HCT116 (cell line): ENCODE data around the gene MAP3K7CL. TPM values are rescaled to one million over a fixed set of nuclear protein-coding genes. Genes with fewer than 3 reads are reported as not detected.

Experiments
- ATAC-seq: fragments of 200-7000 bp; cut with Tn5 transposase; 2 replicates; pipeline ENCODE4 v1.9.1; 2020; ENCODE audit warnings: mild to moderate bottlenecking, moderate library complexity
- BruUV-seq: library from RNA; stranded (reverse); fragments of 400-500 nt; replicated peaks from 2 replicates; lab custom pipeline; 2021; lab: Mats Ljungman, UMichigan
- CTCF ChIA-PET: fragments of 300-600 bp; sonication (Branson Sonifier 250); formaldehyde crosslinking; loops from one replicate; lab custom pipeline; 2021; ENCODE audit warnings: antibody characterized with exemption; lab: Charles Lee
- POLR2A ChIA-PET: fragments of 300-600, 350-600 bp; sonication (Branson Sonifier 250); formaldehyde crosslinking; loops from one replicate; lab custom pipeline; 2021; ENCODE audit warnings: antibody characterized with exemption; lab: Charles Lee
- RAD21 ChIA-PET, 2 experiments: fragments of 300-600 bp; sonication (Branson Sonifier 250); formaldehyde crosslinking; loops; one replicate each; lab custom pipeline; 2023; ENCODE audit warnings: low total read pairs in 2 of 2; ENCODE audit not compliant: uncharacterized antibody in 2 of 2, unreplicated experiment in 2 of 2, low non-redundant PET in 1 of 2; lab: Charles Lee
- DNase-seq: peaks from one replicate; pipeline ENCODE4 v3.0.0-alpha.2; 2010; ENCODE audit warnings: low read depth, low spot score
- H2AFZ ChIP-seq: fragments of 200-600 bp; shearing (Covaris generic), sonication (generic); 2 replicates; pipeline ENCODE4 v1.6.1; 2017; ENCODE audit warnings: low read depth, mixed run types, mixed read lengths, antibody characterized with exemption, low read length; ENCODE audit not compliant: poor library complexity, severe bottlenecking
- H3K27ac ChIP-seq: 2 replicates; pipeline ENCODE4 v1.5.1; 2012; ENCODE audit warnings: low read depth, low read length
- H3K27me3 ChIP-seq: fragments of 200-600 bp; sonication (generic); 2 replicates; pipeline ENCODE4 v1.6.1; 2016; ENCODE audit warnings: mixed run types, low read length, mixed read lengths; ENCODE audit not compliant: insufficient read depth
- H3K36me3 ChIP-seq, 2 experiments: fragments of 200-500 bp in 1 of 2; fragments of 200-600 bp in 1 of 2; sonication (Bioruptor generic) in 1 of 2; sonication (generic) in 1 of 2; 2 replicates each; pipeline versions ENCODE4 v1.5.1 to v1.6.1; 2014 to 2016; ENCODE audit warnings: low read length in 2 of 2, inconsistent platforms in 1 of 2, mixed read lengths in 1 of 2, mixed run types in 1 of 2; ENCODE audit not compliant: insufficient read depth in 2 of 2, control insufficient read depth in 1 of 2
- H3K4me1 ChIP-seq, 2 experiments: fragments of 200-600 bp in 1 of 2; sonication (generic) in 1 of 2; 2 replicates each; pipeline versions ENCODE4 v1.5.1 to v1.6.1; 2012 to 2017; ENCODE audit warnings: low read length in 2 of 2, inconsistent platforms in 1 of 2, mild to moderate bottlenecking in 1 of 2, mixed read lengths in 1 of 2, mixed run types in 1 of 2, moderate library complexity in 1 of 2; ENCODE audit not compliant: insufficient read depth in 2 of 2, control insufficient read depth in 1 of 2
- H3K4me2 ChIP-seq: fragments of 200-600 bp; sonication (generic); 2 replicates; pipeline ENCODE4 v1.6.1; 2017; ENCODE audit warnings: mixed run types, low read length, mixed read lengths
- H3K4me3 ChIP-seq, 2 experiments: fragments of 200-600 bp in 1 of 2; sonication (generic) in 1 of 2; replicated peaks in 1 of 2; 2 replicates each; pipeline ENCODE4 v1.5.1; 2011 to 2016; ENCODE audit warnings: low read length in 2 of 2, control low read depth in 1 of 2, low read depth in 1 of 2, mild to moderate bottlenecking in 1 of 2, mixed read lengths in 1 of 2, mixed run types in 1 of 2
- H3K79me2 ChIP-seq: fragments of 200-600 bp; sonication (generic); 2 replicates; pipeline ENCODE4 v1.6.1; 2017; ENCODE audit warnings: mild to moderate bottlenecking, mixed run types, low read length, moderate library complexity, mixed read lengths; ENCODE audit not compliant: insufficient read depth
- H3K9ac ChIP-seq: fragments of 200-600 bp; sonication (generic); 2 replicates; pipeline ENCODE4 v1.6.1; 2016; ENCODE audit warnings: low read length, mixed read lengths
- H3K9me2 ChIP-seq: fragments of 200-600 bp; sonication (generic), shearing (Covaris generic); 2 replicates; pipeline ENCODE4 v1.6.1; 2017; ENCODE audit warnings: mixed run types, mild to moderate bottlenecking, moderate library complexity; ENCODE audit not compliant: insufficient read depth
- H3K9me3 ChIP-seq, 2 experiments: fragments of 200-500 bp in 1 of 2; fragments of 200-600 bp in 1 of 2; sonication (Bioruptor generic) in 1 of 2; sonication (generic) in 1 of 2; 2 replicates each; pipeline ENCODE4 v1.6.1; 2014 to 2017; ENCODE audit warnings: low read length in 2 of 2, mixed read lengths in 2 of 2, inconsistent platforms in 1 of 2, low read depth in 1 of 2, mild to moderate bottlenecking in 1 of 2, mixed run types in 1 of 2, moderate library complexity in 1 of 2; ENCODE audit not compliant: control insufficient read depth in 1 of 2, insufficient read depth in 1 of 2
- H4K20me1 ChIP-seq: fragments of 200-600 bp; sonication (generic), shearing (Covaris generic); 2 replicates; pipeline ENCODE4 v1.6.1; 2017; ENCODE audit warnings: mixed run types, mild to moderate bottlenecking, moderate library complexity; ENCODE audit not compliant: insufficient read depth
- CBX3 ChIP-seq: IDR thresholded peaks from 2 replicates; pipeline ENCODE4 v1.6.1; 2012; ENCODE audit warnings: low read depth
- ELF1 ChIP-seq: IDR thresholded peaks from 2 replicates; pipeline ENCODE4 v1.6.1; 2012; ENCODE audit warnings: low read depth, borderline replicate concordance
- POLR2A ChIP-seq: IDR thresholded peaks from 2 replicates; pipeline ENCODE4 v1.7.0; 2011; ENCODE audit warnings: borderline replicate concordance; ENCODE audit not compliant: insufficient read depth, insufficient read length; ENCODE audit errors: extremely low read depth
- SIN3A ChIP-seq: IDR thresholded peaks from 2 replicates; pipeline ENCODE4 v1.6.1; 2012; ENCODE audit warnings: low read depth
- YY1 ChIP-seq: IDR thresholded peaks from 2 replicates; pipeline ENCODE4 v1.6.1; 2011; ENCODE audit warnings: low read length, low read depth, moderate library complexity, mild to moderate bottlenecking; ENCODE audit not compliant: insufficient replicate concordance; ENCODE audit errors: extremely low read depth
- ZNF274 ChIP-seq: fragments of 200-500 bp; sonication (Bioruptor generic); IDR thresholded peaks from 2 replicates; pipeline ENCODE4 v1.6.1; 2014; ENCODE audit warnings: mild to moderate bottlenecking, low read depth, low read length, inconsistent platforms
- intact Hi-C: fragments of 100-400 bp; cut with micrococcal nuclease; formaldehyde crosslinking; loops from 2 replicates; pipeline ENCODE4 v1.10.0; 2022
- total RNA-seq: library from RNA; stranded (reverse); gene quantifications from one replicate; pipeline ENCODE4 v1.2.1, GENCODE V29; 2021; ENCODE audit not compliant: unreplicated experiment
- TF ChIP-seq, protein P1 (sequence below): IDR thresholded peaks from 2 replicates; pipeline ENCODE4 v1.6.1; 2011; ENCODE audit warnings: mild to moderate bottlenecking, low read length, moderate library complexity; ENCODE audit not compliant: insufficient replicate concordance; ENCODE audit errors: extremely low read depth
- TF ChIP-seq, protein P2 (sequence below), 3 experiments: fragments of 200-600 bp in 1 of 3; sonication (generic) in 1 of 3; IDR thresholded peaks in 2 of 3; conservative IDR thresholded peaks in 1 of 3; 2 replicates each; pipeline ENCODE4 v1.5.1; 2012 to 2017; ENCODE audit warnings: low read depth in 2 of 3, low read length in 2 of 3, antibody characterized with exemption in 1 of 3, borderline replicate concordance in 1 of 3, control low read depth in 1 of 3, mild to moderate bottlenecking in 1 of 3, mixed read lengths in 1 of 3, mixed run types in 1 of 3, moderate library complexity in 1 of 3; ENCODE audit not compliant: insufficient read depth in 1 of 3
- TF ChIP-seq, protein P3 (sequence below): IDR thresholded peaks from 2 replicates; pipeline ENCODE4 v1.6.1; 2012; ENCODE audit warnings: low read depth

Gene MAP3K7CL
- total RNA-seq, 1 experiment from 2014 or later = 0.57 TPM

DNA sequence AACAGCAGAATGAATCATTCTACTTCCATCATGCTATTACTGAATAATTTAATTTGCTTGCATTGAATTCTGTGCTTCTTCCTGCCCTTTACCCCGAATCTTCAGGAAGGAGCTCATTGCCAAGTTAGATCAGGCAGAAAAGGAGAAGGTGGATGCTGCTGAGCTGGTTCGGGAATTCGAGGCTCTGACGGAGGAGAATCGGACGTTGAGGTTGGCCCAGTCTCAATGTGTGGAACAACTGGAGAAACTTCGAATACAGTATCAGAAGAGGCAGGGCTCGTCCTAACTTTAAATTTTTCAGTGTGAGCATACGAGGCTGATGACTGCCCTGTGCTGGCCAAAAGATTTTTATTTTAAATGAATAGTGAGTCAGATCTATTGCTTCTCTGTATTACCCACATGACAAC lies 44.2 kb downstream of the MAP3K7CL start:
- H3K36me3 ChIP-seq = no peaks in the 10 kb centered on the region
- ChIA-PET CTCF (interaction anchor here (1.6 kb wide), 1 partner anchor 11 kb away, joined by 5 read pairs; no protein-coding TSS in a partner anchor), POLR2A (no interaction called here), RAD21 (no interaction called here)
- H4K20me1 ChIP-seq = no peaks in the 10 kb centered on the region
- H3K27ac ChIP-seq = no peak overlapping the region
- intact Hi-C loops = no loop called here
- no peaks in the 10 kb centered on the region for H3K27me3 ChIP-seq
- no TSS peak for BruUV-seq
- no peak overlapping the region for H2AFZ ChIP-seq
- H3K4me3 ChIP-seq = no peak overlapping the region
- TF ChIP-seq, protein P1, sequence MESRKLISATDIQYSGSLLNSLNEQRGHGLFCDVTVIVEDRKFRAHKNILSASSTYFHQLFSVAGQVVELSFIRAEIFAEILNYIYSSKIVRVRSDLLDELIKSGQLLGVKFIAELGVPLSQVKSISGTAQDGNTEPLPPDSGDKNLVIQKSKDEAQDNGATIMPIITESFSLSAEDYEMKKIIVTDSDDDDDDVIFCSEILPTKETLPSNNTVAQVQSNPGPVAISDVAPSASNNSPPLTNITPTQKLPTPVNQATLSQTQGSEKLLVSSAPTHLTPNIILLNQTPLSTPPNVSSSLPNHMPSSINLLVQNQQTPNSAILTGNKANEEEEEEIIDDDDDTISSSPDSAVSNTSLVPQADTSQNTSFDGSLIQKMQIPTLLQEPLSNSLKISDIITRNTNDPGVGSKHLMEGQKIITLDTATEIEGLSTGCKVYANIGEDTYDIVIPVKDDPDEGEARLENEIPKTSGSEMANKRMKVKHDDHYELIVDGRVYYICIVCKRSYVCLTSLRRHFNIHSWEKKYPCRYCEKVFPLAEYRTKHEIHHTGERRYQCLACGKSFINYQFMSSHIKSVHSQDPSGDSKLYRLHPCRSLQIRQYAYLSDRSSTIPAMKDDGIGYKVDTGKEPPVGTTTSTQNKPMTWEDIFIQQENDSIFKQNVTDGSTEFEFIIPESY = no peak
- TF ChIP-seq YY1 (no peak), ZNF274 (no peak), POLR2A (no peak), SIN3A (no peak), CBX3 (no peak), ELF1 (no peak)
- TF ChIP-seq, protein P2, sequence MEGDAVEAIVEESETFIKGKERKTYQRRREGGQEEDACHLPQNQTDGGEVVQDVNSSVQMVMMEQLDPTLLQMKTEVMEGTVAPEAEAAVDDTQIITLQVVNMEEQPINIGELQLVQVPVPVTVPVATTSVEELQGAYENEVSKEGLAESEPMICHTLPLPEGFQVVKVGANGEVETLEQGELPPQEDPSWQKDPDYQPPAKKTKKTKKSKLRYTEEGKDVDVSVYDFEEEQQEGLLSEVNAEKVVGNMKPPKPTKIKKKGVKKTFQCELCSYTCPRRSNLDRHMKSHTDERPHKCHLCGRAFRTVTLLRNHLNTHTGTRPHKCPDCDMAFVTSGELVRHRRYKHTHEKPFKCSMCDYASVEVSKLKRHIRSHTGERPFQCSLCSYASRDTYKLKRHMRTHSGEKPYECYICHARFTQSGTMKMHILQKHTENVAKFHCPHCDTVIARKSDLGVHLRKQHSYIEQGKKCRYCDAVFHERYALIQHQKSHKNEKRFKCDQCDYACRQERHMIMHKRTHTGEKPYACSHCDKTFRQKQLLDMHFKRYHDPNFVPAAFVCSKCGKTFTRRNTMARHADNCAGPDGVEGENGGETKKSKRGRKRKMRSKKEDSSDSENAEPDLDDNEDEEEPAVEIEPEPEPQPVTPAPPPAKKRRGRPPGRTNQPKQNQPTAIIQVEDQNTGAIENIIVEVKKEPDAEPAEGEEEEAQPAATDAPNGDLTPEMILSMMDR (IDR thresholded peaks at IDR 0.05 in 2 of 3, conservative IDR thresholded peaks at IDR 0.05 in 1 of 3; ENCODE audit: borderline replicate concordance in 1 of 3, insufficient read depth in 1 of 3, low read depth in 2 of 3, low read length in 2 of 3) = no peak
- TF ChIP-seq, protein P3, sequence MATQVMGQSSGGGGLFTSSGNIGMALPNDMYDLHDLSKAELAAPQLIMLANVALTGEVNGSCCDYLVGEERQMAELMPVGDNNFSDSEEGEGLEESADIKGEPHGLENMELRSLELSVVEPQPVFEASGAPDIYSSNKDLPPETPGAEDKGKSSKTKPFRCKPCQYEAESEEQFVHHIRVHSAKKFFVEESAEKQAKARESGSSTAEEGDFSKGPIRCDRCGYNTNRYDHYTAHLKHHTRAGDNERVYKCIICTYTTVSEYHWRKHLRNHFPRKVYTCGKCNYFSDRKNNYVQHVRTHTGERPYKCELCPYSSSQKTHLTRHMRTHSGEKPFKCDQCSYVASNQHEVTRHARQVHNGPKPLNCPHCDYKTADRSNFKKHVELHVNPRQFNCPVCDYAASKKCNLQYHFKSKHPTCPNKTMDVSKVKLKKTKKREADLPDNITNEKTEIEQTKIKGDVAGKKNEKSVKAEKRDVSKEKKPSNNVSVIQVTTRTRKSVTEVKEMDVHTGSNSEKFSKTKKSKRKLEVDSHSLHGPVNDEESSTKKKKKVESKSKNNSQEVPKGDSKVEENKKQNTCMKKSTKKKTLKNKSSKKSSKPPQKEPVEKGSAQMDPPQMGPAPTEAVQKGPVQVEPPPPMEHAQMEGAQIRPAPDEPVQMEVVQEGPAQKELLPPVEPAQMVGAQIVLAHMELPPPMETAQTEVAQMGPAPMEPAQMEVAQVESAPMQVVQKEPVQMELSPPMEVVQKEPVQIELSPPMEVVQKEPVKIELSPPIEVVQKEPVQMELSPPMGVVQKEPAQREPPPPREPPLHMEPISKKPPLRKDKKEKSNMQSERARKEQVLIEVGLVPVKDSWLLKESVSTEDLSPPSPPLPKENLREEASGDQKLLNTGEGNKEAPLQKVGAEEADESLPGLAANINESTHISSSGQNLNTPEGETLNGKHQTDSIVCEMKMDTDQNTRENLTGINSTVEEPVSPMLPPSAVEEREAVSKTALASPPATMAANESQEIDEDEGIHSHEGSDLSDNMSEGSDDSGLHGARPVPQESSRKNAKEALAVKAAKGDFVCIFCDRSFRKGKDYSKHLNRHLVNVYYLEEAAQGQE = no peak
- no peak for DNase-seq
- no peak overlapping the region for H3K9ac ChIP-seq
- H3K79me2 ChIP-seq = no peaks in the 10 kb centered on the region
- H3K4me1 ChIP-seq = peaks cover 2 to 6% of the 10 kb centered on the region in 2 experiments; a peak in 1 of 4 replicates
- H3K9me2 ChIP-seq = no peaks in the 10 kb centered on the region
- no peak overlapping the region for H3K4me2 ChIP-seq
- no peak for ATAC-seq
- no peaks in the 10 kb centered on the region for H3K9me3 ChIP-seq
